Endodermal cell (in vitro differentiated cells): Measurements from ENCODE around the gene ZBTB20. TPM values are rescaled to one million over a fixed set of nuclear protein-coding genes. Genes with fewer than 3 reads are reported as not detected.

Source experiments
- DNase-seq: peaks from one replicate; pipeline ENCODE4 v3.0.0-alpha.2; 2017
- H3K27ac ChIP-seq: 2 replicates; pipeline ENCODE4 v1.5.1; 2013; ENCODE audit warnings: mild to moderate bottlenecking, low read depth, low read length, moderate library complexity
- H3K27me3 ChIP-seq: 2 replicates; pipeline ENCODE4 v1.6.1; 2013; ENCODE audit warnings: mild to moderate bottlenecking, low read length, moderate library complexity; ENCODE audit not compliant: insufficient read depth, control insufficient read depth, poor library complexity, severe bottlenecking
- H3K36me3 ChIP-seq: 2 replicates; pipeline ENCODE4 v1.7.0; 2013; ENCODE audit warnings: mild to moderate bottlenecking, low read length, moderate library complexity; ENCODE audit not compliant: control insufficient read depth, insufficient read depth
- H3K4me1 ChIP-seq: one replicate; pipeline ENCODE4 v1.7.0; 2013; ENCODE audit warnings: low read length; ENCODE audit not compliant: control insufficient read depth, insufficient read depth
- H3K4me3 ChIP-seq: 2 replicates; pipeline ENCODE4 v1.5.1; 2013; ENCODE audit warnings: mild to moderate bottlenecking, low read length, moderate library complexity
- H3K9ac ChIP-seq: 2 replicates; pipeline ENCODE4 v1.6.1; 2013; ENCODE audit warnings: mild to moderate bottlenecking, low read length, moderate library complexity; ENCODE audit not compliant: poor library complexity, severe bottlenecking; ENCODE audit errors: extremely low read depth
- H3K9me3 ChIP-seq: 2 replicates; pipeline ENCODE4 v1.6.1; 2013; ENCODE audit warnings: mild to moderate bottlenecking, low read length, moderate library complexity; ENCODE audit not compliant: control insufficient read depth
- H3K27ac Mint-ChIP-seq: 2 replicates; pipeline ENCODE4 v1.8.0; 2020; ENCODE audit warnings: mixed read lengths
- H3K27me3 Mint-ChIP-seq: 2 replicates; pipeline ENCODE4 v1.8.0; 2021; ENCODE audit warnings: mild to moderate bottlenecking, mixed read lengths; ENCODE audit not compliant: insufficient read depth
- H3K36me3 Mint-ChIP-seq: 2 replicates; pipeline ENCODE4 v1.8.0; 2020; ENCODE audit warnings: low read depth, mixed read lengths
- H3K4me1 Mint-ChIP-seq: 2 replicates; pipeline ENCODE4 v1.8.0; 2020; ENCODE audit warnings: mixed read lengths
- H3K4me3 Mint-ChIP-seq: 2 replicates; pipeline ENCODE4 v1.8.0; 2020; ENCODE audit warnings: mild to moderate bottlenecking, moderate library complexity, mixed read lengths
- H3K9me3 Mint-ChIP-seq: 2 replicates; pipeline ENCODE4 v1.8.0; 2020; ENCODE audit warnings: mild to moderate bottlenecking, mixed read lengths
- WGBS, 2 experiments: methylation state at CpG; one replicate each; pipeline versions ENCODE4 v1.1.5 to v1.1.7; 2013; ENCODE audit warnings: missing lambda C conversion rate in 2 of 2, mixed read lengths in 1 of 2; ENCODE audit not compliant: insufficient coverage in 1 of 2, insufficient read length in 1 of 2; 5-methylcytosine and 5-hydroxymethylcytosine counted together
- total RNA-seq, 2 donors: library from RNA; stranded (reverse); fragmentation: NEBNext Ultra II Directional in 1 of 2; extraction: Animal tissue kit (Norgen Biotek cat#: 25700) in 1 of 2; gene quantifications; 2 replicates in 1 of 2; 3 replicates in 1 of 2; pipeline ENCODE4 v1.2.1, GENCODE V29; 2021
- TF ChIP-seq, protein P1 (sequence below): fragments of 200-600 bp; sonication (generic); conservative IDR thresholded peaks from 2 replicates; pipeline ENCODE4 v1.5.0; 2021; ENCODE audit warnings: antibody characterized with exemption, mild to moderate bottlenecking

ZBTB20 gene
- total RNA-seq, 2 donors from 2014 or later, result 1.6 to 2.9 TPM

DNA sequence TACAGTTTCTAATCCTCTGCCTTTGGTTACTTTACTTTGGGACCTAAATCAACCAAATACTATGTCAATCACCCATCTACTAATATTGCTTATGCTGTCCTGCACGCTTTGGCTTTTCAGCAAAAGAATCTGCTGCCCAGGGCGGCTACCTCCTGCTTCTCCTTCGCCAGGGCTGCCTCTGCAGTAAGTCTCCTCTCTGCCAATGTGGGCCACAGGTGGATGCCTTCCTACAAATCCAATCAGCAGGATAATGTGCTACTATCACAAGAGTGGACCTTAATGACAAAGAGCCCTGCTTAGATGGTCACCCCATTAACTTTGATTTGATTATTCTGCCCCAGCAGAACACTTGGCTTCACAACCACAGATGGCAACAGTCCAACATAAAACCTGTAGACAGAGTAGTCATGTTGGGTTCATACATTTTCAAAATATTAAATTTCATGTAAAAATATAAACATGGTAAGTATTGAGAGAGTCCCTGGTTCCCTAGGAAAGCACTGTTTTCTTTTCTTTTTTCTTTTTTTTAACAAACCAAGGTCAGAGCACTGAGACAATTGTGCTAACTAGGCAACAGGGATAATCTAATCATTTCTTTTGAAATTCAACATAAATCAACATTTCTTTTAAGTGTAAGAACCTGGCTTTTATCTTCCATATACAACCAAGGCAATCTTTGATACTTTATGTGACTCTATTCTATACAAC lies 298.3 kb downstream of the ZBTB20 start:
- no peak overlapping the region for H3K27ac ChIP-seq
- Mint-ChIP-seq H3K36me3 (no peaks in the 10 kb centered on the region), H3K4me1 (peaks cover 5% of the 10 kb centered on the region), H3K4me3 (no peak overlapping the region), H3K27ac (no peak overlapping the region), H3K27me3 (no peaks in the 10 kb centered on the region), H3K9me3 (no peaks in the 10 kb centered on the region)
- no peaks in the 10 kb centered on the region for H3K9me3 ChIP-seq
- no peaks in the 10 kb centered on the region for H3K36me3 ChIP-seq
- H3K27me3 ChIP-seq, result no peaks in the 10 kb centered on the region
- no peaks in the 10 kb centered on the region for H3K4me1 ChIP-seq
- DNase-seq, result no peak
- WGBS, 2 experiments, result 93 to 97% methylated on average over 3 of the region's 3 CpGs
- no peak overlapping the region for H3K9ac ChIP-seq
- TF ChIP-seq, protein P1, sequence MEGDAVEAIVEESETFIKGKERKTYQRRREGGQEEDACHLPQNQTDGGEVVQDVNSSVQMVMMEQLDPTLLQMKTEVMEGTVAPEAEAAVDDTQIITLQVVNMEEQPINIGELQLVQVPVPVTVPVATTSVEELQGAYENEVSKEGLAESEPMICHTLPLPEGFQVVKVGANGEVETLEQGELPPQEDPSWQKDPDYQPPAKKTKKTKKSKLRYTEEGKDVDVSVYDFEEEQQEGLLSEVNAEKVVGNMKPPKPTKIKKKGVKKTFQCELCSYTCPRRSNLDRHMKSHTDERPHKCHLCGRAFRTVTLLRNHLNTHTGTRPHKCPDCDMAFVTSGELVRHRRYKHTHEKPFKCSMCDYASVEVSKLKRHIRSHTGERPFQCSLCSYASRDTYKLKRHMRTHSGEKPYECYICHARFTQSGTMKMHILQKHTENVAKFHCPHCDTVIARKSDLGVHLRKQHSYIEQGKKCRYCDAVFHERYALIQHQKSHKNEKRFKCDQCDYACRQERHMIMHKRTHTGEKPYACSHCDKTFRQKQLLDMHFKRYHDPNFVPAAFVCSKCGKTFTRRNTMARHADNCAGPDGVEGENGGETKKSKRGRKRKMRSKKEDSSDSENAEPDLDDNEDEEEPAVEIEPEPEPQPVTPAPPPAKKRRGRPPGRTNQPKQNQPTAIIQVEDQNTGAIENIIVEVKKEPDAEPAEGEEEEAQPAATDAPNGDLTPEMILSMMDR, result no peak
- H3K4me3 ChIP-seq, result no peak overlapping the region

DNA sequence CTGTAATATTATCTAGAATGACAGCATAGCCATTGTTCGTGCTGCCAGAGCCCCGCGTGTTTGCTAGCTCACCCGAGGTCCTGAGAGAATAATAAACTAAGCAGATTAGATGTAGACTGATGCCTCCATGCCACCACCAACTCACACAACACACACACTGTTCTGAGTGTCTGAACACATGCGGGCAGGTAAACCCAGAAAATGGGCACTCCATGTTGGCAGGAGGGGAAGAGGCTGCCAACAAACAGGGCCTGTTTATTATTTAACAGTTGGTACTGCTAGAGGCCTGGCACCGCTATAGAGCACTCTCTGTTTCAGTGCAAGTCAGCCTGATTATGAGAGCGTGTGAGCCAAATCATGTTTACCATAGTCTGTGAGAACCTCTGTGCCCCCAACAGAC lies 299.0 kb downstream of the ZBTB20 start:
- TF ChIP-seq, protein P1, result no peak
- no peaks in the 10 kb centered on the region for H3K36me3 Mint-ChIP-seq
- no peaks in the 10 kb centered on the region for H3K9me3 ChIP-seq
- WGBS, 2 experiments, result 85 to 89% methylated on average over 4 to 7 of the region's 7 CpGs
- DNase-seq, result no peak
- no peak overlapping the region for H3K27ac ChIP-seq
- no peak overlapping the region for H3K4me3 ChIP-seq
- no peaks in the 10 kb centered on the region for H3K4me1 ChIP-seq
- no peaks in the 10 kb centered on the region for H3K27me3 ChIP-seq
- H3K27me3 Mint-ChIP-seq, result no peaks in the 10 kb centered on the region
- H3K27ac Mint-ChIP-seq, result no peak overlapping the region
- H3K4me1 Mint-ChIP-seq, result peaks cover 5% of the 10 kb centered on the region
- no peak overlapping the region for H3K4me3 Mint-ChIP-seq
- H3K36me3 ChIP-seq, result no peaks in the 10 kb centered on the region
- no peak overlapping the region for H3K9ac ChIP-seq
- H3K9me3 Mint-ChIP-seq, result no peaks in the 10 kb centered on the region

DNA sequence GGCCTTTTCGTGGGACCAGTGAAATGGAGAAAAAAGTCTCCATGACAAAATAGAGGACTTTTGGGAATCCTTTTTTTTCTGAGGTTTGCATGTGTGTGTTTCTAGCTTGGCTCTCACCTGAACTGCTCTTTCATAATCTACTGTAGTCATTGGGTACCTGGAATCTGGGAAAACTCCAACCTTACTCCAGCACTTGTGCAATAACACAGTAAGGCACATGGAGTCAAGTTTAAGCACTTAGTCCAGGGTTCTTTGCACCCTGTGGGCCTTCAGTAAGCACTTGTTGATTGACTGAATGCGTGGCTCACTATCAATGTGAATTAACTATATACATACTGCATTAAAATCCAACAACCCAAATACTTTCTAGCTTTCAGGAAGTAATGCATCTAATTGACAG lies 299.5 kb downstream of the ZBTB20 start:
- Mint-ChIP-seq H3K9me3 (no peaks in the 10 kb centered on the region), H3K27me3 (no peaks in the 10 kb centered on the region), H3K27ac (no peak overlapping the region)

More for the DNA sequence above, 299.5 kb downstream of the ZBTB20 start:
- WGBS, 2 experiments, result 0 to 41% methylated on average over 1 to 2 of the region's 2 CpGs
- Histone ChIP-seq H3K27me3 (no peaks in the 10 kb centered on the region), H3K4me3 (no peak overlapping the region), H3K9me3 (no peaks in the 10 kb centered on the region), H3K36me3 (no peaks in the 10 kb centered on the region), H3K4me1 (no peaks in the 10 kb centered on the region), H3K27ac (no peak overlapping the region), H3K9ac (no peak overlapping the region)
- Mint-ChIP-seq H3K4me3 (no peak overlapping the region), H3K4me1 (peaks cover 5% of the 10 kb centered on the region), H3K36me3 (no peaks in the 10 kb centered on the region)
- TF ChIP-seq, protein P1, result no peak
- no peak for DNase-seq
